G401 (cell line): ENCODE data around the gene HSD17B13. TPM values are rescaled to one million over a fixed set of nuclear protein-coding genes. Genes with fewer than 3 reads are reported as not detected.
"Not testable (repeated sequence)": the region's sequence is repeated elsewhere in the genome, so short reads cannot be mapped to it uniquely, and the experiment has no call there.

Experiments
- DNase-seq: peaks from one replicate; pipeline ENCODE4 v3.0.0-alpha.2; 2015; ENCODE audit warnings: low spot score
- in situ Hi-C: cut with HindIII; loops from 2 replicates; pipeline ENCODE4 v1.10.0; 2016; ENCODE audit warnings: low sequenced_read_pairs, mixed read lengths
- total RNA-seq: library from RNA; depleted of rRNA; stranded (reverse); fragments of >200 nt; shearing (Covaris generic); gene quantifications from 2 replicates; pipeline ENCODE4 v1.2.3, GENCODE V29; 2014; rRNA removed

HSD17B13 gene
- total RNA-seq: not detected in 2 replicates

- in situ Hi-C loops: no loop called here
- no peak for DNase-seq
These were observed at the start of gene HSD17B13 for GRCh38 chr4:87322754-87323153. Gene HSD17B13, minus strand, starts transcription at chr4:87322882. Its CDS starts 41 bp downstream, at chr4:87322841.

GRCh38 chr4:87370068-87370467 is 47.4 kb upstream of the HSD17B13 start:
- in situ Hi-C loops: no loop called here
- DNase-seq: no peak

- no peak for DNase-seq
- in situ Hi-C loops: no loop called here
These were observed 44.0 kb upstream of the HSD17B13 start for GRCh38 chr4:87366521-87367162.

GRCh38 chr4:87365348-87365747 is 42.7 kb upstream of the HSD17B13 start:
- no peak for DNase-seq
- in situ Hi-C loops: no loop called here

- DNase-seq: no peak
- in situ Hi-C loops: no loop called here
These were observed 40.9 kb upstream of the HSD17B13 start for GRCh38 chr4:87363552-87363951.

- in situ Hi-C loops: no loop called here
- no peak for DNase-seq
These were observed 37.8 kb upstream of the HSD17B13 start for GRCh38 chr4:87360338-87360935.

GRCh38 chr4:87359258-87359657 is 36.6 kb upstream of the HSD17B13 start:
- DNase-seq: no peak
- in situ Hi-C loops: no loop called here

GRCh38 chr4:87356832-87357526 is 34.3 kb upstream of the HSD17B13 start:
- in situ Hi-C loops: no loop called here

GRCh38 chr4:87354168-87355102 is 31.8 kb upstream of the HSD17B13 start:
- in situ Hi-C loops: no loop called here
- DNase-seq: no peak

More at GRCh38 chr4:87356832-87357526, 34.3 kb upstream of the HSD17B13 start:
- DNase-seq: no peak

- in situ Hi-C loops: no loop called here
- DNase-seq: peak; percentile 29
These were observed 30.9 kb upstream of the HSD17B13 start for GRCh38 chr4:87353592-87353991.

- in situ Hi-C loops: no loop called here
- no peak for DNase-seq
These were observed 22.5 kb upstream of the HSD17B13 start for GRCh38 chr4:87345139-87345538.

- in situ Hi-C loops: no loop called here
- DNase-seq: no peak
These were observed 20.2 kb upstream of the HSD17B13 start for GRCh38 chr4:87342872-87343271.

- DNase-seq, in situ Hi-C loops: not testable (repeated sequence)
These were observed 19.4 kb upstream of the HSD17B13 start for GRCh38 chr4:87341954-87342635.

GRCh38 chr4:87339440-87339839 is 16.8 kb upstream of the HSD17B13 start:
- in situ Hi-C loops: no loop called here

GRCh38 chr4:87337361-87337760 is 14.7 kb upstream of the HSD17B13 start:
- no peak for DNase-seq
- in situ Hi-C loops: no loop called here

More at GRCh38 chr4:87339440-87339839, 16.8 kb upstream of the HSD17B13 start:
- DNase-seq: no peak

- in situ Hi-C loops: no loop called here
- no peak for DNase-seq
These were observed 10.6 kb upstream of the HSD17B13 start for GRCh38 chr4:87333267-87333666.

GRCh38 chr4:87330761-87331160 is 8.1 kb upstream of the HSD17B13 start:
- in situ Hi-C loops: no loop called here
- DNase-seq: no peak

- no peak for DNase-seq
- in situ Hi-C loops: no loop called here
These were observed 4.5 kb upstream of the HSD17B13 start for GRCh38 chr4:87327136-87327535.

GRCh38 chr4:87326460-87326859 is 3.8 kb upstream of the HSD17B13 start:
- in situ Hi-C loops: no loop called here
- no peak for DNase-seq
